ENCODE measurements around the gene SLC26A8.
"Not testable (repeated sequence)": the region's sequence is repeated elsewhere in the genome, so short reads cannot be mapped to it uniquely, and the experiment has no call there.

SLC26A8 gene

GRCh38 chr6:35943390-35943789, 81.1 kb downstream of the SLC26A8 start:
- H3K4me3 ChIP-seq (ENCODE audit: control insufficient read depth, low read depth, low read length), result no peak overlapping the region
- DNase-seq (ENCODE audit: low read depth), result no peak
- TF ChIP-seq CTCF (IDR thresholded peaks at IDR 0.05; ENCODE audit: control insufficient read depth, insufficient read depth, low read depth, low read length, missing control alignments), result no peak

DNA sequence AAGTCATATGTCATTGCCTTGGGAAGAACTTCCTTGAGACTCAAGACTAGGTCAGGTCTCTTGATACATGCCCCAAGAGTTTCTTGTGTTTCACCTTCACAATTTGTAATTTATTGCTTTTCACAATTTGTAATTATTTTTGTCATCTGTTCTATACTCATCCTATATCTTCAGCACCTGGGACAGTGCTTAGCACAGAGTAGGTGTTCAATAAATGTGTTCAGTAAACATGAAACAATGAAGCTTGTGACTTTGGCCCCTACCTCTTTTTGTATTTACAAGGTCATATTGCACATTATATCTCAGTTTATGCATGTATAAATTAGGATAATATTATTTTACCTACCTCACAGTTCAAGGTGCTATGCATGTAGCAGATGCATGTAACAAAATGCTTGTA, 82.1 kb downstream of the SLC26A8 start:
- H3K4me3 ChIP-seq (ENCODE audit: control insufficient read depth, low read depth, low read length), result no peak overlapping the region
- no peak for DNase-seq (ENCODE audit: low read depth)
- TF ChIP-seq CTCF (IDR thresholded peaks at IDR 0.05; ENCODE audit: control insufficient read depth, insufficient read depth, low read depth, low read length, missing control alignments), result no peak

DNA sequence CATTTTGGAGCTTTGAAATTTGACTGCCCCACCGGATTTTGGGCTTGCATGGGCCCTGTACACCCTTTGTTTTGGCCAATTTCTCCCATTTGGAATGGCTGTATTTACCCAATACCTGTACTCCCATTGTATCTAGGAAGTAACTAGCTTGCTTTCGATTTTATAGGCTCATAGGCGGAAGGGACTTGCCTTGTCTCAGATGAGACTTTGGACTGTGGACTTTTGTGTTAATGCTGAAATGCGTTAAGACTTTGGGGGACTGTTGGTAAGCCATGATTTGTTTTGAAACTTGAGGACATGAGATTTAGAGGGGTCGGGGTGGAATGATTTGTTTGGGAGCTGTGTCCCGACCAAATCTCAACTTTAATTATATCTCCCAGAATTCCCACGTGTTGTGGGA, 83.3 kb downstream of the SLC26A8 start:
- DNase-seq (ENCODE audit: low read depth); H3K4me3 ChIP-seq (ENCODE audit: control insufficient read depth, low read depth, low read length): not testable (repeated sequence)

DNA sequence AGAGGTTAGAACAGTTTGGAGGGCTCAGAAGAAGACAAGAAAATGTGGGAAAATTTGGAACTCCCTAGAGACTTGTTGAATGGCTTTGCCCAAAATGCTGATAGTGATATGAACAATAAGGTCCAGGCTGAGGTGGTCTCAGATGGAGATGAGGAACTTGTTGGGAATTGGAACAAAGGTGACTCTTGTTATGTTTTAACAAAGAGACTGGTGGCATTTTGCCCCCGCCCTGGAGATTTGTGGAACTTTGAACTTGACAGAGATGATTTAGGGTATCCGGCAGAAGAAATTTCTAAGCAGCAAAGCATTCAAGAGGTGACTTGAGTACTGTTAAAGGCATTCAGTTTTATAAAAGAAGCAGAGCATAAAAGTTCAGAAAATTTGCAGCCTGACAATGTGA, 84.4 kb downstream of the SLC26A8 start:
- DNase-seq (ENCODE audit: low read depth); H3K4me3 ChIP-seq (ENCODE audit: control insufficient read depth, low read depth, low read length): not testable (repeated sequence)

DNA sequence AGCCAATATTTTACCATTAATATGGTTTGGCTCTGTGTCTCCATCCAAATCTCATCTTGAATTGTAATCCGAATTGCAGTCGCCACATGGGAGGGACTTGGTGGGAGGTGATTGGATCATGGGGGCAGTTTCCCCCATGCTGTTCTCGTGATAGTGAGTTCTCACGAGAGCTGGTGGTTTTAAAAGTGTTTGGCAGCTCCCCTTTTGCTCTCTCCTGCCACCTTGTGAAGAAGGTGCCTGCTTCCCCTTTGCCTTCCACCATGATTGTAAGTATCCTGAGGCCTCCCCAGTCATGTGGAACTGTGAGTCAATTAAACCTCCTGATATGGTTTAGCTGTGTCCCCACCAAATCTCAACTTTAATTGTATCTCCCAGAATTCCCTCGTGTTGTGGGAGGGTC, 85.2 kb downstream of the SLC26A8 start:
- DNase-seq (ENCODE audit: low read depth); H3K4me3 ChIP-seq (ENCODE audit: control insufficient read depth, low read depth, low read length): not testable (repeated sequence)

DNA sequence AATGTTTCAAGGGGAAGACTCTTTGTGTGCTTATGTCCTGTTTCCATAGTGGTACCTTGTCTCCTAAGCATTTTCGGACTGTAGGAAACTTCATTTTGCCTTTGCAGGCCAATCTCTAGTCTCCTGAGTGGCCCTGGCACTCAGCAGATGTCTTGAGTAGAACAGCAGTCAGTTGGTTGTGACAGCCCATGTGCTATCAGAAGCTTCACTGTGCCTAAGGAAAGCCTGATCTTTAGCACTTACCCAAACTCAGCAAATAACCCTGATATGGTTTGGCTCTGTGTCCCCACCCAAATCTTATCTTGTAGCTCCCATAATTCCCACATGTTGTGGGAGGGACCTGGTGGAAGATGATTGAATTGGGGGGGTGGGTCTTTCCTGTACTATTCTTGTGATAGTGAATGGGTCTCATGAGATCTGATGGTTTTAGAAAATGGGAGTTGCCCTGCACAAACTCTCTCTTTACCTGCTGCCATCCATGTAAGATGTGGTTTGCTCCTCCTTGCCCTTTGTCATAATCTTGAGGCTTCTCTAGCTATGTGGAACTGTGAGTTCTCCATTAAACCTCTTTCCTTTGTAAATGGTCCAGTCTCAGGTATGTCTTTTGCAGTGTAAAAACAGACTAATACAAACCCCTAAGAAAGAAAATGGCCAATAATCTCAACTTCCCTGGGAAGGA, 87.6 kb downstream of the SLC26A8 start:
- no peak for TF ChIP-seq CTCF (IDR thresholded peaks at IDR 0.05; ENCODE audit: control insufficient read depth, insufficient read depth, low read depth, low read length, missing control alignments)
- no peak overlapping the region for H3K4me3 ChIP-seq (ENCODE audit: control insufficient read depth, low read depth, low read length)
- DNase-seq (ENCODE audit: low read depth), result no peak

GRCh38 chr6:35935469-35935868, 89.0 kb downstream of the SLC26A8 start:
- H3K4me3 ChIP-seq (ENCODE audit: control insufficient read depth, low read depth, low read length), result no peak overlapping the region
- no peak for DNase-seq (ENCODE audit: low read depth)
- no peak for TF ChIP-seq CTCF (IDR thresholded peaks at IDR 0.05; ENCODE audit: control insufficient read depth, insufficient read depth, low read depth, low read length, missing control alignments)

GRCh38 chr6:35933844-35934243, 90.6 kb downstream of the SLC26A8 start:
- no peak for TF ChIP-seq CTCF (IDR thresholded peaks at IDR 0.05; ENCODE audit: control insufficient read depth, insufficient read depth, low read depth, low read length, missing control alignments)
- no peak for DNase-seq (ENCODE audit: low read depth)
- H3K4me3 ChIP-seq (ENCODE audit: control insufficient read depth, low read depth, low read length), result no peak overlapping the region

DNA sequence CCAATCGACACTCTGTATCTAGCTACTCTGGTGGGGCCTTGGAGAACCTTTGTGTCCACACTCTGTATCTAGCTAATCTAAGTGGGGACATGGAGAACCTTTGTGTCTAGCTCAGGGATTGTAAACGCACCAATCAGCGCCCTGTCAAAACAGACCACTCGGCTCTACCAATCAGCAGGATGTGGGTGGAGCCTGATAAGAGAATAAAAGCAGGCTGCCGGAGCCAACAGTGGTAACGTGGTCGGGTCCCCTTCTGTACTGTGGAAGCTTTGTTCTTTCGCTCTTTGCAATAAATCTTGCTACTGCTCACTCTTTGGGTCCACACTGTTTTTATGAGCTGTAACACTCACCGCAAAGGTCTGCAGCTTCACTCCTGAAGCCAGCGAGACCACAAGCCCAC, 92.6 kb downstream of the SLC26A8 start:
- not testable (repeated sequence) for H3K4me3 ChIP-seq (ENCODE audit: control insufficient read depth, low read depth, low read length)

More for the DNA sequence above, 92.6 kb downstream of the SLC26A8 start:
- DNase-seq (ENCODE audit: low read depth), result not testable (repeated sequence)

All from AG09309 (cell line).